HG03439 (cell line): Measurements from ENCODE around the gene G6PC3.
"Not testable (repeated sequence)": the region's sequence is repeated elsewhere in the genome, so short reads cannot be mapped to it uniquely, and the experiment has no call there.

Experiments
- ATAC-seq: cut with Tn5 transposase; IDR thresholded peaks from one replicate; pipeline ENCODE4 v1.9.1; 2021; ENCODE audit warnings: mild to moderate bottlenecking, moderate library complexity; ENCODE audit not compliant: unreplicated experiment

The G6PC3 gene

DNA sequence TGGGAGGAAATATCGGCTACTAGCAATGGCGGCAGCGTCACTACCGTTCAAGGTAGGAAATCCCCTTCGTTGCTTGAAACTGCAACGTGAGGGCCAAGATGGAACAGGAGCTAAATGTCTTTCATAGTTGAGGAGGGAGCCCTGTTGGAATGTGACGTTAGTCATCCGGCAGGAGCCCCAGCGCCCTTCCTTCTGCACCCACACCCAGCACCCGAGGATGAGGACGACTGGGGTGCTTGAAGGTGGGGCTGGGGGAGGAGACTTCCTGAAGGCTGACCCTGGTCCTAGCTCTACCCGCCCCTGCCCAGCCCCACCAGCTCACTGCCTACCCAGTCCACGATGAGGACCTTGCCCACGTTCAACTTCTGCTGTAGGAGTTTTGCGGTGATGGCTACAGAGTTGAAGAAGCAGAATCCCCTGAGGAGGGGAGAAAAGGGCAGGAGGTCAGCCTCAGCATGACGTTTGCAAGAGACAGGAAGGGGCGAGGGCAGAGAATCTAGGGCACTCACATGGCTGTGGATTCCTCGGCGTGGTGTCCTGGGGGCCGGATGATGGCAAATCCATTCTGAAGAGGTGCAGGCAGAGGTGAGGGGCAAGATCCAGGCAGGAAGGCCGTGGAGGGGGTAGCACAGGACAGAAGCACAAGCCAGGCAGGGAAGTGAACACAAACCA lies 11.9 kb downstream of the G6PC3 start:
- no peak for ATAC-seq

- no peak for ATAC-seq
Observed at GRCh38 chr17:44083250-44083849, 12.8 kb downstream of the G6PC3 start.

GRCh38 chr17:44084131-44084538 lies 13.6 kb downstream of the G6PC3 start:
- ATAC-seq = no peak

- ATAC-seq = no peak
Observed at GRCh38 chr17:44084921-44085320, 14.4 kb downstream of the G6PC3 start.

DNA sequence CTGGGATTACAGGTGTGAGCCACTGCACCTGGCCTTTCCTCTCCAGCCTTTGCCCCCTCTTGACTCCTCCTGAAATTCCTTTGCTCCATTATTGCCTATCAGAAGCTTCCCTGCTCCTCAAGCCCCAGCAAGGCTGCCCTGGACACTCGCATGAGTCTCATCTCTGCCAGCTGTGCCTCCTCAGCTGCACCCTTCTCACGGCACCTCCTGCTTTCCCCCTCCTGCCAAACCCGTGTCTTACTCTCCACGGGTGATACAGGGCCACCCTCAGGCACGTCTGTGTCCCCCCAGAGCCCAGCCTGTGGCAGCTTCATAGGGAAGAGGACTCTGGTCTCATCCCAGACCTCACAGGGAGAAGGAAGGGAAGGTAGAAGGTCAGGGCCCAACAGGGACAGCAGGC lies 15.4 kb downstream of the G6PC3 start:
- no peak for ATAC-seq

DNA sequence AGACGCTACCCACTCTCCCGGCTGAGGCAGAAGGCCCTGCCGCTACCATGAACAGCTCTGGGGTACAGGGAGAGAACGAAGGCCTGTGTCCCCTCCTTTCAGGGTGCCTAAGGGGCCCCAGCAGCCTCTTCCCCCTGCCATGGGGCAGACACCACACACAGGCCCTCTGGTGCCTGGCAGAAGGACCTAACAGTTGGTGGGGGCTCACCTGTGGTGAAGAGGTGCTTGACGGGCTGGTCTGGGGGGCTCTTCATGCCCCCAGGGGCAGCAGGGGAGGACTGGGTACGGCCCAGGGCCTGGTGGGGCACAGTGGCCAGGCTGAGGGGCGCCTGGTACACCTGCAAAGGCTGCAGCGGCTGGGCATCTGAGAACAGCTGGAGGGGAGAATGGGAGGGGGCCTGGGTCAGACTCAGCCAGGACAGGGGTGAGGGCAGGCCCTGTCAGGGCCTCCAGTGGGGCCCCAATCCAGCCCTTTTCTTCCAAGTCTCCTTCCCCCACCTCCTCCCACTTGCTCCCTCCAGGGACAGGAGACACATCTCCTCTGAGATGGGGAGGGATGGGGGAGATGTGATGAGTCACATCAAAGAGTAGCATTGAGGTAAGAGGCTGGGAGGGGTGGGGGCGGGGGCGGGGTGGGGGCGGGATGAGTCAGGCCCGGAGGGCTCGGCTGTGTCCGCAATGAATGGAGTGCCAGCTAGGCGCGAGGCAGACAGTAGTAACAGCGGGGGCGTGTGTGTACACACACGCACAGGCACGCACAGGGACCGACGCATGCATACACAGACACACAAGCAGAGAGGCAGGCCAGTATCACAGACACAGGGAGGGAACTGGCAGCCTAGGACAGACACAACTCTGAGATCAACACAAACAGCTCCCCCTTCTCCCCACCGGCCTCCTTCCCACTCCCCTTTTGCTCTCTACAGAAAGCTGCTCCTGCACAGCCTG lies 16.1 kb downstream of the G6PC3 start:
- ATAC-seq = no peak

DNA sequence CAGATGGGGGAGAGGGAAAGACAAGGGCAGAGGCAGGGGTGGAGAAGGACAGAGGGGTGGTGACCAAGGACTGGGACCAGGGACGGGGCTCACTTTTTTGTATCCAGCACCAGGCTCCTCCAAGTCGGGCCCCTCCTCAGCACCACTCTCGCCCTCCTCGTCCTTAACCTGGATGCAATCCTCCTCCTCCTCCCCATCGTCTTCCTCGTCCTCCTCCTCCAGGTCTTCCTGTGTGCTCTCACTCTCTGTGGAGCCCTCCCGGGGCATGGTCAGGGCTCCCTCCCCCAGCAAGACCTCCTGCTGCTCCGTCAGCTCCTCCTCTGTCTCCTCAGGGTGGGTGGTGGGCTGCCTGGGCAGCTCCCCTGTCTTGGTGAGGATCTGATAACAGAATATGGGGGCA lies 16.8 kb downstream of the G6PC3 start:
- no peak for ATAC-seq

GRCh38 chr17:44088254-44088653 lies 17.7 kb downstream of the G6PC3 start:
- ATAC-seq = no peak

- ATAC-seq = no peak
Observed at GRCh38 chr17:44091200-44091997, 20.9 kb downstream of the G6PC3 start.

- no peak for ATAC-seq
Observed at GRCh38 chr17:44092051-44092450, 21.5 kb downstream of the G6PC3 start.

DNA sequence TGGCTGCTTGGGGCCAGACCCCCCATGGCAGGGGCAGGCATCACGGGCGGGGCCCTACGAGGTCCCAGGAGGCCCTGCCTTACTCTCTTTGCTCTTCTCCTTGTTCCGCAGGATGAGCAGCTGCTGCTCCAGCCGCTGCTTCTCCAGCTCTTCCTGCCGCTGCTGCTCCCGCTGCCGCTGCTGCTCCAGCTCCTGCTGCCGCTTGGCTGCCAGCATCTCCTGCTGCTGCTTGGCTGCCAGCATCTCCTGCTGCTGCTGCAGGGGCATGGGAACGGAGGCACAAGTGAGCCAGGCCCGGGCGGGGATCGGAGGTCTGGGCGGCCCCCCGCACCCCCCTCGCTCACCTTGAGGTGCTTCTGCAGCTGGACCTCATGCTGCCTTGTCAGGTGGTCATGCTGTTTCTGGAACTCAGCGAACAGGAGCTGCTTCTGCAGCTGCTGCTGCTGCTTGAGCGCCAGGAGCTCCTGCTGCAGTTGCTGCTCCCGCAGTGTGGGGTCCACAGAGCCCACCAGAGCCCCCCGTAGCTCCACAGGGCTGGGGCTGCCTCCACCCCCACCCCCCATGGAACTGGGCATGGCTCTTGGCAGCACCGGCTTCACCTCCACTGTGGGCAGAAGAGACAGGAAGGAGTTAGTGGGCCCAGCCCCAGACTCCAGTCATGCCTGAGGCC lies 22.8 kb downstream of the G6PC3 start:
- ATAC-seq = no peak

DNA sequence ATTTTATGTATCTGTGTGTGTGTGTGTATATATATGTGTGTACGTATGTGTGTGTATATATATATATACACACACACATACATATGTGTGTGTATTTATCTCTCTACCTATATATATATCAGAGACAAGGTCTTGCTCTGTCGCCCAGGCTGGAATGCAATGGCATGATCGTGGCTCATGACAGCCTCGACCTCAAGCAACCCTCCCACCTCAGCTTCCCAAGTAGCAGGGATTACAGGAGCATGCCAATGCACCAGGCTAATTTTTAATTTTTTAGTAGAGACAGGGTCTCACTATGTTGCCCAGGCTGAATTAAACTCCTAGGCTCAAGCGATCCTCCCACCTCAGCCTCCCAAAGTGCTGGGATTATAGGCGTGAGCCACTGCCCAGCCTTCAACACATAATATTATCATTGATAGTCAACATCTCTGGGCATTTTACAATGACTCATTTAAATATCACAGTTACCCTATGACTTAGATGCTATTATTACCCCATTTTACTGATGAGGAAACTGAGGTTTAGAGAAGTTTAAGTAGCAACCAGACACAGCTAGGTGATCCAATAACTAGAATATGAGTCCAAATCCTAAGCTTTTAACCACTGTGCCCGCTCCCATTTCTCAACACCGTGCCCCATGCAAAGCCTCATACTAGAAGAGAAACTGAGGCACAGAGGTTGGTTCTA lies 24.3 kb downstream of the G6PC3 start:
- ATAC-seq = no peak

GRCh38 chr17:44095388-44095646 lies 24.8 kb downstream of the G6PC3 start:
- no peak for ATAC-seq

DNA sequence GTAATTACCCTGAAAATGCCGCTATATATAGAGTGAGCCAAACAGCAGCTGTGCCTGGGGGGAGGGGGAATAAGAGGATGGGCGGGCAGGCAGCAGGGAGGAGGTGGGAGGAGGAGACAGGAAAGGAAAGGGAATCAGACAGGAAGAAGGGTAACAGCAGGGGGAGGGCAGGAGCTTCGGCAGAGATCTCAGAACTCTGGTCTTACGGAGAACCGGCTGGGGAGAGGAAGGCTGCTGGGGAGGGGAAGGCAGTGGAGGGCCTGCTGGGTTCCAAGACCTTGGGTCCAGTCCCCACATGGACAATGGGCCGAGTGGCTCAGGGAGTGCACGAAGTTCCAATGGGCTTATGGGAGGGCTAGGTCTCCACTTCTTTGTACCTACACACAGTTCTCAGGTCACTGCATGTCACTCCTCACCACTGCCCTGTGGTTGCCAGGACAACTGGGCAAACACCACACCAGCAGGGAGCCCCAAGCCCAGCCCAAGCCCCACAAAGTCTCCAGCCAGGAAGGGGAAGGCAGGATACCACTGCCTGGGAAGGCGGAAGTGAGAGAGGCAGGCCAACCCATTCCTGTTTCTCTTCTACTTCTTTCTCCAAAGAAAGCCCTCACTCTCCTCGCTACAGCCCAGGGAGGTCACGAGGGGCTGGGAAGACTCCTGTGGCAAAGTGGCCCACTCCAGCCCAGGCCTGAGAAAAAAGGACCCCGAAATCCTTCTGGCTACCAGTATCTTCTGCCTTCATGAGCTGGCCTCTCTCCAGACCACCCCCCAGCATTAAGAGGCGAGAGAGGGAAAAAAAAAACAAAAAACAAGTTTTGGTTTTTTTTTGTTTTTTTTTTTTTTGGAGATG lies 25.3 kb downstream of the G6PC3 start:
- ATAC-seq = no peak

- ATAC-seq = no peak
Observed at GRCh38 chr17:44097110-44097958, 26.8 kb downstream of the G6PC3 start.

GRCh38 chr17:44101858-44102257 lies 31.3 kb downstream of the G6PC3 start:
- ATAC-seq = not testable (repeated sequence)

DNA sequence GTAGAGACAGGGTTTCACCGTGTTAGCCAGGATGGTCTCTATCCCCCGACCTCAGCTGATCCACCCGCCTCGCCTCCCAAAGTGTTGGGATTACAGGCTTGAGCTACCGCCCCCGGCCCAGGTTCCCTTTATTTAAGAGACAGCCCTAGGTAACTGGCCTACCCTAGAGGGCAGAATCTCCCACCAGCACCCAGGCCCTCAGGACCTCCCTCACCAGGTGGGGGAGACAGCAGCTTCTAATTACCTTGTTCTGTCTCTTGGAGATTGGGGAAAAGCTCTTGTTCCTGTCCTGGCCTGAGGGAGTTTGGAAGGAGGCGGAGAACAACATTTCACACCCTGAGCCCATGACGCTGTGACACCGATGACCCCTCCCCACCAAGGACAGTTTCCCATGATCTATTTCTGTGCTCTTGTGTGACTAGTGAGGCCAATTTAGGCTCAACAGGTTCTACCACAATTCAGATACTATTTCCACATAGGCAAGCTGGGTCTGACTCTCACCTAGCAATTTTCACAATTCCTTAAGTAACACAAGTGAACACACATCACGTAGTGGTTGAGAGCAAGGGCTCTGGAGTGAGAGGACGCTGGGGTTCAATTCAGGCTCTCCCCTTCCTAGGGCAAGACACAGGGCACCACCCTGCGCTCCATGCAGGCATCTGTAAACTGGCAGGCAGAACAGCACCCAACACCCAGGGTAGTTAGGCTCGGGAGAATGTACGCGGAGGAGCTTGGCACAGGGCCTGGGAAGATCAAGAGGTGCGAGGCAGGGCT lies 32.5 kb downstream of the G6PC3 start:
- ATAC-seq = no peak

GRCh38 chr17:44105483-44105882 lies 34.9 kb downstream of the G6PC3 start:
- ATAC-seq = no peak
